Fibroblast of the aortic adventitia (primary cell): ENCODE results near the gene FAM107A. TPM values are rescaled to one million over a fixed set of nuclear protein-coding genes. Genes with fewer than 3 reads are reported as not detected.

Experiments
- DNase-seq: peaks from one replicate; pipeline ENCODE4 v3.0.0-alpha.2; 2010; ENCODE audit warnings: low read depth
- H3K4me3 ChIP-seq: 2 replicates; pipeline ENCODE4 v1.5.1; 2011; ENCODE audit warnings: low read depth, mild to moderate bottlenecking, control low read depth, low read length, moderate library complexity
- CTCF ChIP-seq: IDR thresholded peaks from 2 replicates; pipeline ENCODE4 v1.5.1; 2011; ENCODE audit warnings: mild to moderate bottlenecking, low read length, control low read depth, inconsistent platforms; ENCODE audit not compliant: insufficient read depth
- total RNA-seq: library from RNA; depleted of rRNA; stranded (reverse); fragments of >200 nt; gene quantifications from 2 replicates; pipeline ENCODE4 v1.2.3, GENCODE V29; 2012; ENCODE audit warnings: low replicate concordance

Gene FAM107A
- total RNA-seq, 1 donor = 0.54 TPM

- no peak for DNase-seq
- no peak for TF ChIP-seq CTCF
- no peak overlapping the region for H3K4me3 ChIP-seq
These were observed 57.4 kb downstream of the FAM107A start for GRCh38 chr3:58519668-58520402.

- no peak for TF ChIP-seq CTCF
- no peak overlapping the region for H3K4me3 ChIP-seq
- no peak for DNase-seq
These were observed 58.9 kb downstream of the FAM107A start for GRCh38 chr3:58518291-58518789.

- H3K4me3 ChIP-seq = no peak overlapping the region
- no peak for TF ChIP-seq CTCF
- no peak for DNase-seq
These were observed 62.8 kb downstream of the FAM107A start for GRCh38 chr3:58514405-58514804.

Other genes starting within 250 kb of the FAM107A start
- 19.3 and 64.4 TPM in 2 replicates for gene PXK, start 244.5 kb downstream of the FAM107A start, total RNA-seq
- 75.4 and 82.3 TPM in 2 replicates for gene PDHB, start 143.6 kb downstream of the FAM107A start, total RNA-seq
- gene KCTD6, start 85.3 kb downstream of the FAM107A start, total RNA-seq = 17.8 and 17.9 TPM in 2 replicates
- gene ACOX2, start 40.2 kb downstream of the FAM107A start, total RNA-seq = 19.2 and 29.5 TPM in 2 replicates
- not detected in 2 replicates for gene FAM3D, start 89.4 kb upstream of the FAM107A start, total RNA-seq